ENCODE data around the gene RBM8A. TPM values are rescaled to one million over a fixed set of nuclear protein-coding genes. Genes with fewer than 3 reads are reported as not detected.

RBM8A gene
- total and polyA plus RNA-seq, 9 of the 15 experiments (the other 6 are each of a cell fraction or from before 2014, with no cell fraction given) = 215 to 1,035 (median 291) TPM

DNA sequence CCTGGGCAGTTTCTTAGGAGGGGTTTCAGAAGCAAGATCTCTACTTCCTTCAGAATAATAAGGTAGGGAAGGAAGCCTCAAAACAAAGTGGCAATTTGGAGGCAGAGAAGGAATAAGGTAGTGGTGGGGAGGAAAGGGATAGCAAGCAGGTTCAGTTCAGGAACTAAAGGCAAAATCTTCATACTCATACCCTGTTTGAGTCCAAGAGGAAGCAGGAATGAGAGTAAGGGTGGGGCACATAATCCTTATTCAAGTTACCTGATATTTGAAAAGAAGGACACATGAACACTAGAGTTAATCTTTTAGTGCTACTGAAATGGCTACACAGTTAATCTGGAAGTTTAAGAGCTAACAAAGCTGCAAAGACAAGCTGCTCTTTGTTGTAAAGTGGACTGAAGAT is 8.4 kb upstream of the RBM8A start:
- ChIA-PET POLR2A (interaction anchor here (0.6 to 1.0 kb wide), 4 partner anchors 9 to 50 kb away, joined by 3 read pairs; partner anchors contain the start of genes ANKRD34A, ANKRD35, LIX1L and POLR3GL), CTCF (ENCODE audit: low intra/inter-chr PET ratio) (no interaction called here)
- Histone ChIP-seq H3K4me1 (replicated peaks in 1 of 2; ENCODE audit: control insufficient read depth in 2 of 2, insufficient read depth in 2 of 2, low read length in 2 of 2) (peaks cover 4 to 12% of the 10 kb centered on the region in 2 experiments; a peak in 3 of 5 replicates), H3K9me3 (replicated peaks; ENCODE audit: control insufficient read depth, insufficient read depth, low read depth, low read length) (no peaks in the 10 kb centered on the region), H3K9me1 (ENCODE audit: control insufficient read depth, insufficient read depth, low read length) (peaks cover 3% of the 10 kb centered on the region), H3K27ac (ENCODE audit: extremely low read depth, low read depth, low read length) (no peak overlapping the region), H3K36me3 (ENCODE audit: control insufficient read depth, insufficient read depth, low read length) (peaks cover 16% of the 10 kb centered on the region; the same call in 1 of the 3 replicates), H3K9ac (ENCODE audit: insufficient read depth in 1 of 2, low read depth in 2 of 2, low read length in 2 of 2) (no peak overlapping the region), H3K4me2 (ENCODE audit: insufficient read depth, low read length) (no peak overlapping the region), H4K20me1 (replicated peaks; ENCODE audit: control insufficient read depth, insufficient read depth, low read length) (no peaks in the 10 kb centered on the region), H3K27me3 (ENCODE audit: control insufficient read depth in 2 of 2, insufficient read depth in 2 of 2, low read length in 2 of 2) (no peaks in the 10 kb centered on the region), H3K79me2 (ENCODE audit: control insufficient read depth, insufficient read depth, low read length) (no peaks in the 10 kb centered on the region; the same call in 2 of the 3 replicates), H2AFZ (ENCODE audit: low read depth, low read length) (no peak overlapping the region), H3K4me3 (no peak overlapping the region)
- no peak for DNase-seq (ENCODE audit: extremely low read depth in 1 of 4, low spot score in 3 of 4)
- ATAC-seq = no peak
- in situ Hi-C loops (cut with MboI) = no loop called here
- no peak for FAIRE-seq
- intact Hi-C loops (cut with micrococcal nuclease) = no loop called here
- no TSS peak for BruUV-seq (replicated peaks)
- no peak for TF ChIP-seq FOXP1 (CRISPR knock-in tag; IDR thresholded peaks at IDR 0.05)
- TF ChIP-seq, protein P1, sequence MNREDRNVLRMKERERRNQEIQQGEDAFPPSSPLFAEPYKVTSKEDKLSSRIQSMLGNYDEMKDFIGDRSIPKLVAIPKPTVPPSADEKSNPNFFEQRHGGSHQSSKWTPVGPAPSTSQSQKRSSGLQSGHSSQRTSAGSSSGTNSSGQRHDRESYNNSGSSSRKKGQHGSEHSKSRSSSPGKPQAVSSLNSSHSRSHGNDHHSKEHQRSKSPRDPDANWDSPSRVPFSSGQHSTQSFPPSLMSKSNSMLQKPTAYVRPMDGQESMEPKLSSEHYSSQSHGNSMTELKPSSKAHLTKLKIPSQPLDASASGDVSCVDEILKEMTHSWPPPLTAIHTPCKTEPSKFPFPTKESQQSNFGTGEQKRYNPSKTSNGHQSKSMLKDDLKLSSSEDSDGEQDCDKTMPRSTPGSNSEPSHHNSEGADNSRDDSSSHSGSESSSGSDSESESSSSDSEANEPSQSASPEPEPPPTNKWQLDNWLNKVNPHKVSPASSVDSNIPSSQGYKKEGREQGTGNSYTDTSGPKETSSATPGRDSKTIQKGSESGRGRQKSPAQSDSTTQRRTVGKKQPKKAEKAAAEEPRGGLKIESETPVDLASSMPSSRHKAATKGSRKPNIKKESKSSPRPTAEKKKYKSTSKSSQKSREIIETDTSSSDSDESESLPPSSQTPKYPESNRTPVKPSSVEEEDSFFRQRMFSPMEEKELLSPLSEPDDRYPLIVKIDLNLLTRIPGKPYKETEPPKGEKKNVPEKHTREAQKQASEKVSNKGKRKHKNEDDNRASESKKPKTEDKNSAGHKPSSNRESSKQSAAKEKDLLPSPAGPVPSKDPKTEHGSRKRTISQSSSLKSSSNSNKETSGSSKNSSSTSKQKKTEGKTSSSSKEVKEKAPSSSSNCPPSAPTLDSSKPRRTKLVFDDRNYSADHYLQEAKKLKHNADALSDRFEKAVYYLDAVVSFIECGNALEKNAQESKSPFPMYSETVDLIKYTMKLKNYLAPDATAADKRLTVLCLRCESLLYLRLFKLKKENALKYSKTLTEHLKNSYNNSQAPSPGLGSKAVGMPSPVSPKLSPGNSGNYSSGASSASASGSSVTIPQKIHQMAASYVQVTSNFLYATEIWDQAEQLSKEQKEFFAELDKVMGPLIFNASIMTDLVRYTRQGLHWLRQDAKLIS (CRISPR knock-in tag; IDR thresholded peaks at IDR 0.05) = no peak
- TF ChIP-seq, protein P2, sequence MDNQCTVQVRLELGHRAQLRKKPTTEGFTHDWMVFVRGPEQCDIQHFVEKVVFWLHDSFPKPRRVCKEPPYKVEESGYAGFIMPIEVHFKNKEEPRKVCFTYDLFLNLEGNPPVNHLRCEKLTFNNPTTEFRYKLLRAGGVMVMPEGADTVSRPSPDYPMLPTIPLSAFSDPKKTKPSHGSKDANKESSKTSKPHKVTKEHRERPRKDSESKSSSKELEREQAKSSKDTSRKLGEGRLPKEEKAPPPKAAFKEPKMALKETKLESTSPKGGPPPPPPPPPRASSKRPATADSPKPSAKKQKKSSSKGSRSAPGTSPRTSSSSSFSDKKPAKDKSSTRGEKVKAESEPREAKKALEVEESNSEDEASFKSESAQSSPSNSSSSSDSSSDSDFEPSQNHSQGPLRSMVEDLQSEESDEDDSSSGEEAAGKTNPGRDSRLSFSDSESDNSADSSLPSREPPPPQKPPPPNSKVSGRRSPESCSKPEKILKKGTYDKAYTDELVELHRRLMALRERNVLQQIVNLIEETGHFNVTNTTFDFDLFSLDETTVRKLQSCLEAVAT (IDR thresholded peaks at IDR 0.05) = no peak
- TF ChIP-seq MEIS2 (IDR thresholded peaks at IDR 0.05; ENCODE audit: partially characterized antibody) = no peak
- TF ChIP-seq MEF2A (IDR thresholded peaks at IDR 0.05; ENCODE audit: control insufficient read depth, low read depth, low read length) = no peak
- no peak for TF ChIP-seq SIN3B (IDR thresholded peaks at IDR 0.05; ENCODE audit: low read depth)
- TF ChIP-seq, protein P3, sequence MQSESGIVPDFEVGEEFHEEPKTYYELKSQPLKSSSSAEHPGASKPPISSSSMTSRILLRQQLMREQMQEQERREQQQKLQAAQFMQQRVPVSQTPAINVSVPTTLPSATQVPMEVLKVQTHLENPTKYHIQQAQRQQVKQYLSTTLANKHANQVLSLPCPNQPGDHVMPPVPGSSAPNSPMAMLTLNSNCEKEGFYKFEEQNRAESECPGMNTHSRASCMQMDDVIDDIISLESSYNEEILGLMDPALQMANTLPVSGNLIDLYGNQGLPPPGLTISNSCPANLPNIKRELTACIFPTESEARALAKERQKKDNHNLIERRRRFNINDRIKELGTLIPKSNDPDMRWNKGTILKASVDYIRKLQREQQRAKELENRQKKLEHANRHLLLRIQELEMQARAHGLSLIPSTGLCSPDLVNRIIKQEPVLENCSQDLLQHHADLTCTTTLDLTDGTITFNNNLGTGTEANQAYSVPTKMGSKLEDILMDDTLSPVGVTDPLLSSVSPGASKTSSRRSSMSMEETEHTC (IDR thresholded peaks at IDR 0.05) = no peak
- TF ChIP-seq PHB (CRISPR knock-in tag; IDR thresholded peaks at IDR 0.05) = no peak
- no peak for TF ChIP-seq TBP (optimal IDR thresholded peaks at IDR 0.05; ENCODE audit: low read depth, low read length)
- no peak for TF ChIP-seq TAF7 (tag; IDR thresholded peaks at IDR 0.05)
- no peak for TF ChIP-seq ZNF134 (CRISPR knock-in tag; conservative IDR thresholded peaks at IDR 0.05)
- TF ChIP-seq HOXB6 (CRISPR knock-in tag; IDR thresholded peaks at IDR 0.05; ENCODE audit: borderline replicate concordance) = no peak
- TF ChIP-seq ZNF436 (CRISPR knock-in tag; IDR thresholded peaks at IDR 0.05) = no peak
- TF ChIP-seq ZC3H11A (IDR thresholded peaks at IDR 0.05; ENCODE audit: low read depth, low read length) = no peak
- TF ChIP-seq CAMTA2 (CRISPR knock-in tag; conservative IDR thresholded peaks at IDR 0.05) = no peak

Data from K562 (cell line).